NCI-H2081 treated with DMSO at 0.1 percent for 48 hours (cell line): ENCODE measurements around the gene DEFB132.

Experiments used
- DNase-seq: peaks from one replicate; lab custom pipeline; 2025; lab: John Stamatoyannopoulos, UW

Gene DEFB132

GRCh38 chr20:266596-267562, 9.4 kb downstream of the DEFB132 start:
- DNase-seq: peak; percentile 38

- no peak for DNase-seq
These were observed 13.0 kb downstream of the DEFB132 start for GRCh38 chr20:270517-270916.

- no peak for DNase-seq
These were observed 13.5 kb downstream of the DEFB132 start for GRCh38 chr20:271069-271468.

- no peak for DNase-seq
These were observed 14.0 kb downstream of the DEFB132 start for GRCh38 chr20:271528-271927.

GRCh38 chr20:272718-273117, 15.2 kb downstream of the DEFB132 start:
- no peak for DNase-seq

GRCh38 chr20:273884-274283, 16.4 kb downstream of the DEFB132 start:
- no peak for DNase-seq

GRCh38 chr20:275791-276190, 18.3 kb downstream of the DEFB132 start:
- no peak for DNase-seq

- DNase-seq: no peak
These were observed 19.3 kb downstream of the DEFB132 start for GRCh38 chr20:276620-277495.

- DNase-seq: no peak
These were observed 19.9 kb downstream of the DEFB132 start for GRCh38 chr20:277496-277781.

- DNase-seq: no peak
These were observed 20.7 kb downstream of the DEFB132 start for GRCh38 chr20:278181-278580.

- no peak for DNase-seq
These were observed 21.4 kb downstream of the DEFB132 start for GRCh38 chr20:278607-279571.

- DNase-seq: no peak
These were observed 26.6 kb downstream of the DEFB132 start for GRCh38 chr20:284172-284571.

- no peak for DNase-seq
These were observed 29.0 kb downstream of the DEFB132 start for GRCh38 chr20:286508-286907.

- DNase-seq: no peak
These were observed 31.6 kb downstream of the DEFB132 start for GRCh38 chr20:288956-289692.

- DNase-seq: no peak
These were observed 32.2 kb downstream of the DEFB132 start for GRCh38 chr20:289693-290083.

- peak; percentile 44 for DNase-seq
These were observed 32.7 kb downstream of the DEFB132 start, which contains the start of gene C20orf96 for GRCh38 chr20:290084-290831. TSS of gene C20orf96 (minus strand) at chr20:290750. CDS start at chr20:290610, 140 bp downstream.

- no peak for DNase-seq
These were observed 37.1 kb downstream of the DEFB132 start for GRCh38 chr20:294602-295001.

- no peak for DNase-seq
These were observed 38.3 kb downstream of the DEFB132 start for GRCh38 chr20:295804-296203.

- DNase-seq: peak; percentile 73
These were observed 39.8 kb downstream of the DEFB132 start, which contains the start of gene ZCCHC3 for GRCh38 chr20:297098-297924. TSS of gene ZCCHC3 (plus strand) at chr20:297570. CDS start at chr20:297587, 17 bp downstream.
